TTC549 (cell line): ENCODE results near the gene PKD2L2.
"Not testable (repeated sequence)": the region's sequence is repeated elsewhere in the genome, so short reads cannot be mapped to it uniquely, and the experiment has no call there.

Experiments
- FAIRE-seq: peaks from 2 replicates; lab custom pipeline; 2012; peaks lifted over from hg19 to GRCh38; lab: Jason Lieb, UNC

The PKD2L2 gene

GRCh38 chr5:137957948-137958347 is 68.7 kb downstream of the PKD2L2 start:
- FAIRE-seq = no peak

DNA sequence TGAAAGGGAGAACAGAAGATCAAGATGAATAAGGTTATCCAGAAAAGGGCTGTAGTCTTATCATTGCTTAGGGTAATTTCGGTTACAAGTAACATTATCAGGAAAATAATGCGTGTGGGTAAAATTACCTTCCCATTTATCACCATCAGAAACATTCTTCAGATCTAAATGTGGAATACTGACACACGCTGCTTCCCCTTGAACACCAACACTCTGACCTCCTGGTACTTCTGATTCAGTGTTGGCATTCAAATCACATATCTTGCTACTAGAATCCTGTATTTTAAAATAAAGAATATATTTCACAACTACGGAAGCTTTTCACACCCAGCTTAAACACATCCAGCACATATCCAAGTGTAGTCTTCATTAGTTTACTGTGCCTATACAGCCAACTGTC is 70.2 kb downstream of the PKD2L2 start:
- no peak for FAIRE-seq

- FAIRE-seq = no peak
Measured at GRCh38 chr5:137960141-137960540, 70.9 kb downstream of the PKD2L2 start.

GRCh38 chr5:137960819-137961218 is 71.6 kb downstream of the PKD2L2 start:
- FAIRE-seq = no peak

- not testable (repeated sequence) for FAIRE-seq
Measured at GRCh38 chr5:137970384-137970783, 81.1 kb downstream of the PKD2L2 start.

DNA sequence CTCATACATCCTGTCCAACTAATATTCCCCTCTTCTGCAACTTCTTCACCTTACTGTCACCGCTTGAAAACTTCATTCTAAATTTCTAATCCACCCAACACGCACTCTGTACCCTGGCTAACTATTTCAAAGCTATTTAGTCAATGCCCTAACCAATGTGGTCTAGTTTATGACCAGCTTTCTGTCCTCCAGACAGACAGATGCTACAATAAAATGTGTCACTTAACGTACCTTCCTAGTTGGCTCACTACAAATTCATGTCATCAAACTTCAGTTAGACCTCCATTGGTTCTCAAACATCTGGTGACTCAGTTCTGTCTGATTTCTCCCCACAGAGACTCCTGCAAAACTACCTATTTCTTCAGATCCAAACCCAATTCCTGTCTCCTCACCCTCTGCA is 86.0 kb downstream of the PKD2L2 start:
- FAIRE-seq = no peak

GRCh38 chr5:137989419-137989818 is 100.2 kb downstream of the PKD2L2 start:
- FAIRE-seq = no peak
